GM21515 (cell line): ENCODE measurements around the gene RAB31.

Experiments
- ATAC-seq: cut with Tn5 transposase; IDR thresholded peaks from one replicate; pipeline ENCODE4 v1.9.1; 2021; ENCODE audit not compliant: unreplicated experiment

Gene RAB31

DNA sequence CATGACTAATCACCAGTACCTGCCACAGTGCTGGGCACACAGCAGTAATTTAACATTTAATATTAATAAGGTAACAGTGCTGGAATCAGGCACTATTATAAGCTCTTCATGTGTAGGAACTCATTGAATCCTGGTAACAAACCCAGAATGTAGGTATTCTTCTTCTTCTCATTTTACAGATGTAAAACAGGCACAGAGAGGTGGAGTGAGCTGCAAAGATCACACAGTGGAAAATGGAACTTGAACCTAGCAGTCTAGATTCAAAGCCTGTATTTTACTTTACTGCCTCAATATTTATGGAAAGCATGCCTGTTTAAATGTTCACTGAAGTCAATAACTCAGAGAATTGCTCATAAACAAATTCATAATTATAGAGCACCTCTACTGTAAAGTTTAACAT lies 202.0 kb downstream of the RAB31 start:
- no peak for ATAC-seq

GRCh38 chr18:9910661-9911060 lies 202.6 kb downstream of the RAB31 start:
- ATAC-seq = no peak

- ATAC-seq = no peak
Observed at GRCh38 chr18:9911226-9911625, 203.1 kb downstream of the RAB31 start.
